ENCODE data around the gene TPO. TPM values are rescaled to one million over a fixed set of nuclear protein-coding genes. Genes with fewer than 3 reads are reported as not detected.

Gene TPO
- total RNA-seq, 1 donor from 2014 or later: not detected

GRCh38 chr2:1422716-1423285 is 9.5 kb downstream of the TPO start:
- H3K27ac Mint-ChIP-seq: no peak overlapping the region

GRCh38 chr2:1427086-1427485 is 13.8 kb downstream of the TPO start:
- no peaks in the 10 kb centered on the region for H3K4me1 Mint-ChIP-seq
- no peak overlapping the region for H3K27ac Mint-ChIP-seq
- TF ChIP-seq CTCF (IDR thresholded peaks at IDR 0.05; ENCODE audit: unreplicated experiment): no peak
- peaks cover 43% of the 10 kb centered on the region for H3K27me3 Mint-ChIP-seq (ENCODE audit: low read depth)
- no peak overlapping the region for H3K4me3 Mint-ChIP-seq
- no peaks in the 10 kb centered on the region for H3K36me3 Mint-ChIP-seq
- DNase-seq (ENCODE audit: low spot score in 2 of 2, unreplicated experiment in 2 of 2): no peak
- H3K9me3 Mint-ChIP-seq: peaks cover 5% of the 10 kb centered on the region

More at GRCh38 chr2:1422716-1423285, 9.5 kb downstream of the TPO start:
- no peak overlapping the region for H3K4me3 Mint-ChIP-seq
- no peaks in the 10 kb centered on the region for H3K4me1 Mint-ChIP-seq
- no peaks in the 10 kb centered on the region for H3K36me3 Mint-ChIP-seq
- peaks cover 5% of the 10 kb centered on the region for H3K9me3 Mint-ChIP-seq
- TF ChIP-seq CTCF (IDR thresholded peaks at IDR 0.05; ENCODE audit: unreplicated experiment): no peak
- H3K27me3 Mint-ChIP-seq (ENCODE audit: low read depth): peaks cover 57% of the 10 kb centered on the region
- DNase-seq (ENCODE audit: low spot score in 2 of 2, unreplicated experiment in 2 of 2): peak in 1 of 2 experiments; percentile 27

- H3K27me3 Mint-ChIP-seq (ENCODE audit: low read depth): peaks cover 26% of the 10 kb centered on the region
- no peak for TF ChIP-seq CTCF (IDR thresholded peaks at IDR 0.05; ENCODE audit: unreplicated experiment)
- H3K36me3 Mint-ChIP-seq: no peaks in the 10 kb centered on the region
- no peak overlapping the region for H3K27ac Mint-ChIP-seq
- H3K4me1 Mint-ChIP-seq: no peaks in the 10 kb centered on the region
- DNase-seq (ENCODE audit: low spot score in 2 of 2, unreplicated experiment in 2 of 2): no peak
- no peak overlapping the region for H3K4me3 Mint-ChIP-seq
- H3K9me3 Mint-ChIP-seq: peaks cover 5% of the 10 kb centered on the region
Measured at GRCh38 chr2:1429895-1430294, 16.6 kb downstream of the TPO start.

- H3K4me1 Mint-ChIP-seq: no peaks in the 10 kb centered on the region
- H3K36me3 Mint-ChIP-seq: no peaks in the 10 kb centered on the region
- H3K9me3 Mint-ChIP-seq: no peaks in the 10 kb centered on the region
- DNase-seq (ENCODE audit: low spot score in 2 of 2, unreplicated experiment in 2 of 2): no peak
- no peak overlapping the region for H3K4me3 Mint-ChIP-seq
- H3K27me3 Mint-ChIP-seq (ENCODE audit: low read depth): peaks cover 22% of the 10 kb centered on the region
- TF ChIP-seq CTCF (IDR thresholded peaks at IDR 0.05; ENCODE audit: unreplicated experiment): no peak
- H3K27ac Mint-ChIP-seq: no peak overlapping the region
Measured at GRCh38 chr2:1430491-1430890, 17.2 kb downstream of the TPO start.

GRCh38 chr2:1431886-1432400 is 18.7 kb downstream of the TPO start:
- DNase-seq (ENCODE audit: low spot score in 2 of 2, unreplicated experiment in 2 of 2): peak in 1 of 2 experiments; percentile 17
- Mint-ChIP-seq H3K4me1 (no peaks in the 10 kb centered on the region), H3K36me3 (no peaks in the 10 kb centered on the region), H3K27me3 (ENCODE audit: low read depth) (peaks cover 10% of the 10 kb centered on the region), H3K4me3 (no peak overlapping the region), H3K9me3 (no peaks in the 10 kb centered on the region), H3K27ac (no peak overlapping the region)
- TF ChIP-seq CTCF (IDR thresholded peaks at IDR 0.05; ENCODE audit: unreplicated experiment): no peak
